GM19455 (cell line): ENCODE data around the gene ERV3-1.
"Not testable (repeated sequence)": the region's sequence is repeated elsewhere in the genome, so short reads cannot be mapped to it uniquely, and the experiment has no call there.

ENCODE experiments used
- ATAC-seq: cut with Tn5 transposase; IDR thresholded peaks from one replicate; pipeline ENCODE4 v1.9.1; 2021; ENCODE audit not compliant: unreplicated experiment

Gene ERV3-1

DNA sequence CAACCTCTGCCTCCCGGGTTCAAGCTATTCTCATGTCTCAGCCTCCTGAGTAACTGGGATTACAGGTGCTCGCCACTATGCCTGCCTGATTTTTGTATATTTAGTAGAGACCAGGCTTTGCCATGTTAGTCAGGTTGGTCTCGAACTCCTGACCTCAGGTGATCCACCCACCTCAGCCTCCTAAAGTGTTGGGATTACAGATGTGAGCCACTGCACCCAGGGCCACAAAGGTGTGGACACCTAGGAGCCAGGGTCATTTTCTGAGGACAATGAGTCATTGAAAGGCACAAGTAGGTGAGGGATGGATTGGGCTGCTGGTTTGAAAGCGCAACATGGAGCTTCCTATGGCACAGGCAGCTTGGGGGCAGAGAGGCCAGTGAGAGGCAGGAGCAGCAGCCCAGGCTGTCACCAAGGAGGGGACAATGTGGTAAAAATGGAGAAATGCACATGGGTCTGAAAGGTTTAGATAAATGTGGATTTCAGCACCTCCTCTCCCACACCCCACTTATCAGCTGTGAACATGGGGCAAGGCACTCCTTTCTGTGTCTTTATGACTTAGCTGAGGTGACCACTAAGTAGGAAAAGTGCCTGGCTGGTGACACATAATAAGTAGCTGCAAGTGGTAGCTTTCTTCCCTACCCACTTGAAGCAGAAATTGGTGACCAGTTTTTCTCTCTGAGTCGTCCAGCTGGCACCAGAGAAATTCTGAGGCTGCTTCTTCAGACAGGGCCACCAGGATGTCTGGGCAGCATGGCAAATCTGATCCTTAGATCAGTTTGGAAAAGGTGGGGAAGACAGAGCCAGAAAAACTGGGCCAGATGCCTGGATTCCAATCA is 61.6 kb downstream of the ERV3-1 start:
- ATAC-seq: not testable (repeated sequence)
